Measurements from ENCODE around the gene KCNK16. TPM values are rescaled to one million over a fixed set of nuclear protein-coding genes. Genes with fewer than 3 reads are reported as not detected.

Gene KCNK16
- total and polyA plus RNA-seq, 2 of the 8 experiments (the other 6 are each of a cell fraction or from before 2014, with no cell fraction given), result not detected

DNA sequence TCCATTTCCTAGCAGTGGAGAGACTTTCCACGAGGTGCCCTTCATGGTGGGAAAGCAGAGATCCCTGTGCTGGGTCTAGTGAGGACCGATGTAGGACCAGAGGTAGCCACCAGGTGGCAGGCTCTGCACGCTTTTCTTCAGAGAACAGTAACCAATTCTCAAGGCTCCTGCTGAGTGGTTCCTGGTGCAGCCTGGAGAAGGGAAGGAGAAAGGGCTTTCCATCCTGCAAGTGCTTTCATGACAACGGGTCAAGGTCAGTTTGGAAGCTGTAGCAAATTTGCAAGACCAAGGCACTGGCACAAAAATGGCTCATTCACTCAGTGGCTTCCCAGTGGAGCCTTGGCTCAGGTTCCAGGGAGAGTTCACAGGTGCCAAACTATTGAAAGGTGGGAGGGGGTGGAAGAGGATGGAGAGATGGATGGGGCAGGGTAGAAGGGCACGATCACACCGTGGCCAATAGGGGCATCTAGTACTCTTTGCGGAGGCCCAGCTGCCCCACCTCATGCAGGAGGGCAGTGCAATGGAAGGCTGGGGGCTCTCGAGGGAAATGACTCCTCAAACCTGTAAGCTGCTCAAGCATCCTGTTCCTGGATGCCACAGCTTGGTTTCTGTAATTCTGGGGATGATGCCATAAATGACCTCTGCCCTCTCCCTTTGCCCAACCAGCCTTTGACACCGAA is 25.5 kb upstream of the KCNK16 start:
- 52% methylated on average over 9 of the region's 9 CpGs; no CpG with 5 or more reads in 1 of the 2 experiments for WGBS, 2 experiments (ENCODE audit: extremely low coverage in 1 of 2, insufficient coverage in 1 of 2, insufficient read length in 1 of 2, insufficient replicate concordance in 2 of 2, low coverage in 1 of 2, low lambda C conversion rate in 2 of 2, missing lambda C conversion rate in 1 of 2)
- Histone ChIP-seq H4K5ac (ENCODE audit: insufficient read length, low read depth, low read length) (no peak overlapping the region), H2BK12ac (ENCODE audit: low read depth, low read length) (no peak overlapping the region), H3K18ac (ENCODE audit: extremely low read depth, low read length) (no peak overlapping the region), H2BK20ac (ENCODE audit: low read length) (no peak overlapping the region), H2AFZ (ENCODE audit: low read length) (no peak overlapping the region; the same call in 1 of the 2 replicates), H2BK120ac (replicated peaks; ENCODE audit: low read depth, low read length) (no peak overlapping the region), H3K23ac (ENCODE audit: insufficient read length) (no peak overlapping the region), H3K27ac (ENCODE audit: low read depth, low read length) (no peak overlapping the region), H3K9ac (replicated peaks in 1 of 4; ENCODE audit: extremely low read depth in 1 of 4, low read depth in 3 of 4, low read length in 3 of 4) (no peak overlapping the region), H2BK15ac (ENCODE audit: low read length) (no peak overlapping the region), H3K23me2 (ENCODE audit: low read depth, low read length) (no peaks in the 10 kb centered on the region), H3K14ac (ENCODE audit: insufficient read length) (no peak overlapping the region), H3K4me1 (replicated peaks in 1 of 4; ENCODE audit: control insufficient read depth in 3 of 4, insufficient read depth in 4 of 4, low read length in 3 of 4) (peaks cover 5 to 10% (median 9%) of the 10 kb centered on the region in 4 experiments), H3K4me3 (ENCODE audit: extremely low read depth in 1 of 4, insufficient read depth in 2 of 4, low read depth in 3 of 4, low read length in 4 of 4) (no peak overlapping the region), H3K36me3 (ENCODE audit: control insufficient read depth in 2 of 4, insufficient read depth in 4 of 4, low read length in 3 of 4) (no peaks in the 10 kb centered on the region), H2AK5ac (ENCODE audit: low read depth, low read length) (no peak overlapping the region), H3K56ac (replicated peaks; ENCODE audit: insufficient read length, low read depth, low read length) (no peak overlapping the region), H2BK5ac (ENCODE audit: low read depth, low read length) (no peak overlapping the region), H3K27me3 (replicated peaks in 1 of 4; ENCODE audit: control insufficient read depth in 3 of 4, extremely low read depth in 1 of 4, insufficient read depth in 3 of 4, low read length in 3 of 4) (no peaks in the 10 kb centered on the region), H4K8ac (ENCODE audit: extremely low read depth, insufficient read depth, low read length) (no peak overlapping the region), H3K79me1 (ENCODE audit: low read depth, low read length) (no peaks in the 10 kb centered on the region), H3K79me2 (ENCODE audit: control insufficient read depth in 1 of 2, insufficient read depth in 2 of 2, low read length in 2 of 2) (no peaks in the 10 kb centered on the region), H3K4me2 (ENCODE audit: insufficient read depth in 1 of 2, low read depth in 2 of 2, low read length in 2 of 2) (no peak overlapping the region), H3K4ac (replicated peaks; ENCODE audit: insufficient read length, low read depth, low read length) (no peak overlapping the region), H4K20me1 (replicated peaks in 1 of 2; ENCODE audit: control insufficient read depth in 1 of 2, insufficient read depth in 2 of 2, low read length in 2 of 2) (no peaks in the 10 kb centered on the region), H4K91ac (replicated peaks; ENCODE audit: insufficient read length, low read length) (no peak overlapping the region), H3K9me3 (ENCODE audit: insufficient read depth in 2 of 2, low read depth in 1 of 2, low read length in 1 of 2) (no peaks in the 10 kb centered on the region)
- CTCF ChIA-PET (ENCODE audit: partially characterized antibody), result interaction anchor here (0.6 to 10.6 kb wide), 24 partner anchors 9 to 1688 kb away, joined by 3 to 89 read pairs (median 3); no protein-coding TSS in a partner anchor
- TF ChIP-seq CBX5 (IDR thresholded peaks at IDR 0.05; ENCODE audit: low read depth, low read length) (no peak), JUN (IDR thresholded peaks at IDR 0.05; ENCODE audit: low read depth, low read length) (no peak), RAD21 (IDR thresholded peaks at IDR 0.05 in 1 of 2, conservative IDR thresholded peaks at IDR 0.05 in 1 of 2; ENCODE audit: low read depth in 2 of 2, low read length in 2 of 2) (peak; percentile 89 to 94), TEAD4 (IDR thresholded peaks at IDR 0.05; ENCODE audit: low read depth, low read length) (no peak), BCL11A (IDR thresholded peaks at IDR 0.05; ENCODE audit: low read depth in 2 of 2, low read length in 2 of 2) (no peak), EGR1 (IDR thresholded peaks at IDR 0.05; ENCODE audit: borderline replicate concordance, low read depth, low read length) (no peak), BRCA1 (IDR thresholded peaks at IDR 0.05; ENCODE audit: low read depth, low read length) (no peak)
- TF ChIP-seq, protein P1, sequence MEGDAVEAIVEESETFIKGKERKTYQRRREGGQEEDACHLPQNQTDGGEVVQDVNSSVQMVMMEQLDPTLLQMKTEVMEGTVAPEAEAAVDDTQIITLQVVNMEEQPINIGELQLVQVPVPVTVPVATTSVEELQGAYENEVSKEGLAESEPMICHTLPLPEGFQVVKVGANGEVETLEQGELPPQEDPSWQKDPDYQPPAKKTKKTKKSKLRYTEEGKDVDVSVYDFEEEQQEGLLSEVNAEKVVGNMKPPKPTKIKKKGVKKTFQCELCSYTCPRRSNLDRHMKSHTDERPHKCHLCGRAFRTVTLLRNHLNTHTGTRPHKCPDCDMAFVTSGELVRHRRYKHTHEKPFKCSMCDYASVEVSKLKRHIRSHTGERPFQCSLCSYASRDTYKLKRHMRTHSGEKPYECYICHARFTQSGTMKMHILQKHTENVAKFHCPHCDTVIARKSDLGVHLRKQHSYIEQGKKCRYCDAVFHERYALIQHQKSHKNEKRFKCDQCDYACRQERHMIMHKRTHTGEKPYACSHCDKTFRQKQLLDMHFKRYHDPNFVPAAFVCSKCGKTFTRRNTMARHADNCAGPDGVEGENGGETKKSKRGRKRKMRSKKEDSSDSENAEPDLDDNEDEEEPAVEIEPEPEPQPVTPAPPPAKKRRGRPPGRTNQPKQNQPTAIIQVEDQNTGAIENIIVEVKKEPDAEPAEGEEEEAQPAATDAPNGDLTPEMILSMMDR (IDR thresholded peaks at IDR 0.05; ENCODE audit: control extremely low read depth in 1 of 3, insufficient read depth in 1 of 3, low read depth in 1 of 3, low read length in 3 of 3), result peak; percentile 82 to 93 (median 84)
- TF ChIP-seq, protein P2, sequence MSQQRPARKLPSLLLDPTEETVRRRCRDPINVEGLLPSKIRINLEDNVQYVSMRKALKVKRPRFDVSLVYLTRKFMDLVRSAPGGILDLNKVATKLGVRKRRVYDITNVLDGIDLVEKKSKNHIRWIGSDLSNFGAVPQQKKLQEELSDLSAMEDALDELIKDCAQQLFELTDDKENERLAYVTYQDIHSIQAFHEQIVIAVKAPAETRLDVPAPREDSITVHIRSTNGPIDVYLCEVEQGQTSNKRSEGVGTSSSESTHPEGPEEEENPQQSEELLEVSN (IDR thresholded peaks at IDR 0.05), result no peak; the same call in 1 of the 2 replicates
- FAIRE-seq (peak; percentile 99), DNase-seq (ENCODE audit: low read depth in 1 of 2, low spot score in 2 of 2) (peak in 1 of 2 experiments; percentile 97)
- POLR2A ChIA-PET (ENCODE audit: partially characterized antibody), result no interaction called here
